AG09309 (cell line): ENCODE measurements around the gene VAMP2.

Experiments
- DNase-seq: peaks from one replicate; pipeline ENCODE4 v3.0.0-alpha.2; 2010; ENCODE audit warnings: low read depth
- H3K4me3 ChIP-seq: 2 replicates; pipeline ENCODE4 v1.5.1; 2011; ENCODE audit warnings: mild to moderate bottlenecking, low read depth, low read length, moderate library complexity; ENCODE audit not compliant: control insufficient read depth
- TF ChIP-seq, protein P1 (sequence below): IDR thresholded peaks from 2 replicates; pipeline ENCODE4 v1.5.1; 2011; ENCODE audit warnings: mild to moderate bottlenecking, low read depth, low read length, inconsistent platforms; ENCODE audit not compliant: insufficient read depth, control insufficient read depth; ENCODE audit errors: missing control alignments

Gene VAMP2

DNA sequence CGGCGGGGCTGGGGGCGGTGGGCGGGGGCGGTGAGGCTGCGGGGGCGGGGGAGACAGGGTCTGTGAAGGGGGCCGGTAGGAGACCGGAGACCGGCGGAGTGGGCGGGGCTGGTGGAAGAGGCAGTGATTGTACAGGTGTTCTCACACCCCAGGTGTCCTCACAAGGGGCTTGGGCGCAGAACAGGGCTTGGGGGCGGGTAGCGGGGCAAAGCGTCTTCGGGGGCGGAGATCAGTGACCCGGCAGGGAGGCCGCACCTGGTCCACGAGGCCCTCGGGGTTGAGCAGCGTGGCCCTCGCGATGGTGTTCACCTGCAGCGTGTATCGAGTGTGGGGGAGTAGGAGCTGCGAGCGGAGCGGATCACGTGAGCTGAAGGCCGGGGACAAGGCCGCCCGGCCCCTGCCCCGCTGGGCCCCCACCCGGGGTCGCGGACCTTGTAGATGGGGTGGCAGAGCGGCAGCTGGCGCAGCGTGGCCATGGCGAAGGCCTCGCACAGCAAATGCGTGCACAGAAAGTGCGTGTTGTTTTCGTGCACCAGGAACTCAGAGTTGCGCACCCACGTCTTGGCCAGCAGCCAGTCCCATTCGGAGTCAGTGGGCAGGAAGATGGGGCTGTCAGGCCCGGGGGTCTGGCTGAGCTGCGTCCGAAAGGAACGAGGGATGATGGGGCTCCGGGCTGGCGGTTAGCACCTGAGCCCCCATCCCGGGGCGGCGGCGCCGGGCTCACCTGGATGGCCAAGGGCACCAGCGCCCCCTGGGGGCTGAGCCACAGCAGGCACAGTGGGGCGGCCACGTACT, 52.9 kb downstream of the VAMP2 start:
- no peak for DNase-seq
- H3K4me3 ChIP-seq: no peak overlapping the region

More for the DNA sequence above, 52.9 kb downstream of the VAMP2 start:
- TF ChIP-seq, protein P1, sequence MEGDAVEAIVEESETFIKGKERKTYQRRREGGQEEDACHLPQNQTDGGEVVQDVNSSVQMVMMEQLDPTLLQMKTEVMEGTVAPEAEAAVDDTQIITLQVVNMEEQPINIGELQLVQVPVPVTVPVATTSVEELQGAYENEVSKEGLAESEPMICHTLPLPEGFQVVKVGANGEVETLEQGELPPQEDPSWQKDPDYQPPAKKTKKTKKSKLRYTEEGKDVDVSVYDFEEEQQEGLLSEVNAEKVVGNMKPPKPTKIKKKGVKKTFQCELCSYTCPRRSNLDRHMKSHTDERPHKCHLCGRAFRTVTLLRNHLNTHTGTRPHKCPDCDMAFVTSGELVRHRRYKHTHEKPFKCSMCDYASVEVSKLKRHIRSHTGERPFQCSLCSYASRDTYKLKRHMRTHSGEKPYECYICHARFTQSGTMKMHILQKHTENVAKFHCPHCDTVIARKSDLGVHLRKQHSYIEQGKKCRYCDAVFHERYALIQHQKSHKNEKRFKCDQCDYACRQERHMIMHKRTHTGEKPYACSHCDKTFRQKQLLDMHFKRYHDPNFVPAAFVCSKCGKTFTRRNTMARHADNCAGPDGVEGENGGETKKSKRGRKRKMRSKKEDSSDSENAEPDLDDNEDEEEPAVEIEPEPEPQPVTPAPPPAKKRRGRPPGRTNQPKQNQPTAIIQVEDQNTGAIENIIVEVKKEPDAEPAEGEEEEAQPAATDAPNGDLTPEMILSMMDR: peak; percentile 80
